Progenitor cell of endocrine pancreas (in vitro differentiated cells): ENCODE results near the gene GABBR2. TPM values are rescaled to one million over a fixed set of nuclear protein-coding genes. Genes with fewer than 3 reads are reported as not detected.

Experiments
- DNase-seq: peaks from one replicate; pipeline ENCODE4 v3.0.0; 2021; ENCODE audit warnings: low spot score; ENCODE audit not compliant: unreplicated experiment
- H3K27ac Mint-ChIP-seq: 2 replicates; pipeline ENCODE4 v1.8.0; 2021; ENCODE audit warnings: mild to moderate bottlenecking, moderate library complexity, mixed read lengths
- H3K27me3 Mint-ChIP-seq: 2 replicates; pipeline ENCODE4 v1.8.0; 2021; ENCODE audit warnings: mixed read lengths
- H3K36me3 Mint-ChIP-seq: 2 replicates; pipeline ENCODE4 v1.8.0; 2022; ENCODE audit warnings: mixed read lengths; ENCODE audit not compliant: insufficient read depth
- H3K4me1 Mint-ChIP-seq: 2 replicates; pipeline ENCODE4 v1.8.0; 2021; ENCODE audit warnings: low read depth, mixed read lengths
- H3K4me3 Mint-ChIP-seq: 2 replicates; pipeline ENCODE4 v1.8.0; 2021; ENCODE audit warnings: low read depth, mild to moderate bottlenecking, moderate library complexity, mixed read lengths
- H3K9me3 Mint-ChIP-seq: 2 replicates; pipeline ENCODE4 v1.8.0; 2021; ENCODE audit warnings: low read depth, mixed read lengths
- CTCF ChIP-seq: fragments of 200-600 bp; sonication (generic); IDR thresholded peaks from one replicate; pipeline ENCODE4 v1.5.0; 2021; ENCODE audit warnings: antibody characterized with exemption, mild to moderate bottlenecking; ENCODE audit not compliant: unreplicated experiment
- total RNA-seq: library from RNA; stranded (reverse); gene quantifications from 2 replicates; pipeline ENCODE4 v1.2.1, GENCODE V29; 2021

GABBR2 gene
- total RNA-seq, 1 donor from 2014 or later: 0.84 TPM

GRCh38 chr9:98357921-98358535 lies 350.7 kb downstream of the GABBR2 start:
- no peak for DNase-seq
- no peak overlapping the region for H3K4me3 Mint-ChIP-seq
- no peak for TF ChIP-seq CTCF
- H3K27me3 Mint-ChIP-seq: peaks cover 4% of the 10 kb centered on the region
- H3K9me3 Mint-ChIP-seq: no peaks in the 10 kb centered on the region
- no peaks in the 10 kb centered on the region for H3K36me3 Mint-ChIP-seq
- H3K27ac Mint-ChIP-seq: peak overlapping the region; percentile 7
- H3K4me1 Mint-ChIP-seq: no peaks in the 10 kb centered on the region

GRCh38 chr9:98356953-98357690 lies 351.6 kb downstream of the GABBR2 start:
- no peak for DNase-seq
- Mint-ChIP-seq H3K27ac (no peak overlapping the region), H3K9me3 (no peaks in the 10 kb centered on the region), H3K4me1 (no peaks in the 10 kb centered on the region), H3K4me3 (no peak overlapping the region), H3K27me3 (peaks cover 4% of the 10 kb centered on the region), H3K36me3 (no peaks in the 10 kb centered on the region)
- TF ChIP-seq CTCF: no peak

GRCh38 chr9:98356326-98356725 lies 352.4 kb downstream of the GABBR2 start:
- no peak for DNase-seq
- H3K36me3 Mint-ChIP-seq: no peaks in the 10 kb centered on the region
- H3K27me3 Mint-ChIP-seq: peaks cover 1% of the 10 kb centered on the region
- no peak overlapping the region for H3K27ac Mint-ChIP-seq
- no peaks in the 10 kb centered on the region for H3K4me1 Mint-ChIP-seq
- no peak for TF ChIP-seq CTCF
- H3K9me3 Mint-ChIP-seq: peaks cover 4% of the 10 kb centered on the region
- H3K4me3 Mint-ChIP-seq: no peak overlapping the region

GRCh38 chr9:98351370-98351769 lies 357.4 kb downstream of the GABBR2 start:
- Mint-ChIP-seq H3K4me3 (no peak overlapping the region), H3K27ac (no peak overlapping the region), H3K36me3 (no peaks in the 10 kb centered on the region), H3K9me3 (peaks cover 8% of the 10 kb centered on the region), H3K4me1 (no peaks in the 10 kb centered on the region), H3K27me3 (peaks cover 3% of the 10 kb centered on the region)
- no peak for TF ChIP-seq CTCF
- no peak for DNase-seq

GRCh38 chr9:98347642-98348041 lies 361.1 kb downstream of the GABBR2 start:
- Mint-ChIP-seq H3K27me3 (peaks cover 13% of the 10 kb centered on the region), H3K36me3 (no peaks in the 10 kb centered on the region), H3K27ac (no peak overlapping the region), H3K9me3 (peaks cover 8% of the 10 kb centered on the region), H3K4me3 (no peak overlapping the region), H3K4me1 (no peaks in the 10 kb centered on the region)
- no peak for DNase-seq
- TF ChIP-seq CTCF: no peak
